H1 (cell line): ENCODE measurements around the gene ABCC4. TPM values are rescaled to one million over a fixed set of nuclear protein-coding genes. Genes with fewer than 3 reads are reported as not detected.

Source experiments
- CTCF ChIA-PET: fragments of 300-600 bp; sonication (Branson Sonifier 250); formaldehyde crosslinking; loops from one replicate; lab custom pipeline; 2021; ENCODE audit not compliant: partially characterized antibody; lab: Charles Lee
- POLR2A ChIA-PET: fragments of 300-600 bp; sonication (Branson Sonifier 250); formaldehyde crosslinking; loops from one replicate; lab custom pipeline; 2021; ENCODE audit warnings: inconsistent platforms; ENCODE audit not compliant: partially characterized antibody; lab: Charles Lee
- DNase-seq, 2 experiments: peaks; one replicate each; pipeline versions ENCODE4 v3.0.0 to v3.0.0-alpha.2; 2010 to 2022; ENCODE audit warnings: low spot score in 2 of 2, low read depth in 1 of 2, mixed read lengths in 1 of 2
- FAIRE-seq: peaks from 2 replicates; lab custom pipeline; 2011; peaks lifted over from hg19 to GRCh38; lab: Jason Lieb, UNC
- H2AFZ ChIP-seq: 2 replicates; pipeline ENCODE4 v1.8.1; 2012; ENCODE audit warnings: low read length, inconsistent platforms
- H2AK5ac ChIP-seq: 2 replicates; pipeline ENCODE4 v1.6.1; 2013; ENCODE audit warnings: low read depth, low read length
- H2BK120ac ChIP-seq: replicated peaks from 2 replicates; pipeline ENCODE3; 2013; ENCODE audit warnings: low read depth, low read length, inconsistent platforms
- H2BK12ac ChIP-seq: 2 replicates; pipeline ENCODE4 v1.6.1; 2013; ENCODE audit warnings: low read depth, low read length
- H2BK15ac ChIP-seq: 2 replicates; pipeline ENCODE4 v1.6.1; 2013; ENCODE audit warnings: low read length
- H2BK20ac ChIP-seq: 2 replicates; pipeline ENCODE4 v1.6.1; 2013; ENCODE audit warnings: low read length
- H2BK5ac ChIP-seq: 2 replicates; pipeline ENCODE4 v1.6.1; 2013; ENCODE audit warnings: low read depth, low read length
- H3K14ac ChIP-seq: 2 replicates; pipeline ENCODE4 v1.6.1; 2013; ENCODE audit warnings: inconsistent platforms; ENCODE audit not compliant: insufficient read length
- H3K18ac ChIP-seq: 2 replicates; pipeline ENCODE4 v1.6.1; 2013; ENCODE audit warnings: low read length; ENCODE audit errors: extremely low read depth
- H3K23ac ChIP-seq: 2 replicates; pipeline ENCODE4 v1.6.1; 2013; ENCODE audit warnings: inconsistent platforms; ENCODE audit not compliant: insufficient read length
- H3K23me2 ChIP-seq: 2 replicates; pipeline ENCODE4 v1.6.1; 2013; ENCODE audit warnings: low read depth, low read length
- H3K27ac ChIP-seq: 2 replicates; pipeline ENCODE4 v1.6.1; 2011; ENCODE audit warnings: low read depth, low read length, inconsistent platforms
- H3K27me3 ChIP-seq, 4 experiments: replicated peaks in 1 of 4; 1 replicate in 1 of 4; 2 replicates in 3 of 4; pipeline versions ENCODE4 v1.6.1 to v1.8.1; 2011 to 2013; ENCODE audit warnings: low read length in 3 of 4, mild to moderate bottlenecking in 3 of 4, inconsistent platforms in 2 of 4, mixed read lengths in 2 of 4, moderate library complexity in 1 of 4; ENCODE audit not compliant: control insufficient read depth in 3 of 4, insufficient read depth in 3 of 4; ENCODE audit errors: extremely low read depth in 1 of 4
- H3K36me3 ChIP-seq, 4 experiments: 2 replicates each; pipeline versions ENCODE4 v1.6.1 to v1.8.1; 2011 to 2013; ENCODE audit warnings: mild to moderate bottlenecking in 4 of 4, low read length in 3 of 4, moderate library complexity in 2 of 4, control low read depth in 1 of 4, inconsistent platforms in 1 of 4; ENCODE audit not compliant: insufficient read depth in 4 of 4, control insufficient read depth in 2 of 4
- H3K4ac ChIP-seq: replicated peaks from 2 replicates; pipeline ENCODE3; 2013; ENCODE audit warnings: low read length, low read depth, mixed read lengths, inconsistent platforms; ENCODE audit not compliant: insufficient read length
- H3K4me1 ChIP-seq, 4 experiments: replicated peaks in 1 of 4; 1 replicate in 1 of 4; 2 replicates in 3 of 4; pipeline versions ENCODE4 v1.6.1 to v1.8.1; 2011 to 2013; ENCODE audit warnings: low read length in 3 of 4, inconsistent platforms in 2 of 4, mixed read lengths in 1 of 4; ENCODE audit not compliant: insufficient read depth in 4 of 4, control insufficient read depth in 3 of 4
- H3K4me2 ChIP-seq, 2 experiments: 2 replicates each; pipeline versions ENCODE4 v1.6.1 to v1.8.1; 2011 to 2013; ENCODE audit warnings: low read depth in 2 of 2, low read length in 2 of 2, control low read depth in 1 of 2, inconsistent platforms in 1 of 2, mild to moderate bottlenecking in 1 of 2; ENCODE audit not compliant: insufficient read depth in 1 of 2
- H3K4me3 ChIP-seq, 4 experiments: fragments of 200-600, 300-600 bp in 1 of 4; sonication (generic), shearing (Covaris generic), sonication (Bioruptor Twin) in 1 of 4; 2 replicates each; pipeline versions ENCODE4 v1.5.1 to v1.8.1; 2011 to 2016; ENCODE audit warnings: low read length in 4 of 4, low read depth in 3 of 4, control low read depth in 2 of 4, inconsistent platforms in 2 of 4, mild to moderate bottlenecking in 2 of 4, mixed read lengths in 1 of 4, moderate library complexity in 1 of 4; ENCODE audit not compliant: insufficient read depth in 2 of 4; ENCODE audit errors: extremely low read depth in 1 of 4
- H3K56ac ChIP-seq: replicated peaks from 2 replicates; pipeline ENCODE3; 2013; ENCODE audit warnings: low read depth, mild to moderate bottlenecking, mixed read lengths, low read length, inconsistent platforms; ENCODE audit not compliant: insufficient read length
- H3K79me1 ChIP-seq: 2 replicates; pipeline ENCODE4 v1.6.1; 2013; ENCODE audit warnings: low read depth, low read length, control low read depth
- H3K79me2 ChIP-seq, 2 experiments: 2 replicates each; pipeline versions ENCODE4 v1.6.1 to v1.8.1; 2012 to 2013; ENCODE audit warnings: low read length in 2 of 2, mild to moderate bottlenecking in 2 of 2, inconsistent platforms in 1 of 2; ENCODE audit not compliant: insufficient read depth in 2 of 2, control insufficient read depth in 1 of 2
- H3K9ac ChIP-seq, 4 experiments: replicated peaks in 1 of 4; 1 replicate in 1 of 4; 2 replicates in 3 of 4; pipeline versions ENCODE4 v1.6.1 to v1.8.1; 2011 to 2013; ENCODE audit warnings: low read depth in 3 of 4, low read length in 3 of 4, control low read depth in 2 of 4, mild to moderate bottlenecking in 2 of 4, moderate library complexity in 2 of 4, inconsistent platforms in 1 of 4; ENCODE audit errors: extremely low read depth in 1 of 4
- H3K9me3 ChIP-seq, 2 experiments: 2 replicates each; pipeline versions ENCODE4 v1.6.1 to v1.8.1; 2012 to 2013; ENCODE audit warnings: mild to moderate bottlenecking in 2 of 2, moderate library complexity in 2 of 2, control low read depth in 1 of 2, inconsistent platforms in 1 of 2, low read depth in 1 of 2, low read length in 1 of 2, mixed read lengths in 1 of 2; ENCODE audit not compliant: insufficient read depth in 2 of 2
- H4K20me1 ChIP-seq, 2 experiments: replicated peaks in 1 of 2; 2 replicates each; pipeline versions ENCODE3 to v1.8.1; 2011 to 2013; ENCODE audit warnings: inconsistent platforms in 2 of 2, low read length in 2 of 2, mild to moderate bottlenecking in 1 of 2; ENCODE audit not compliant: insufficient read depth in 2 of 2, control insufficient read depth in 1 of 2
- H4K5ac ChIP-seq: 2 replicates; pipeline ENCODE4 v1.6.1; 2013; ENCODE audit warnings: low read length, low read depth, mixed read lengths, inconsistent platforms; ENCODE audit not compliant: insufficient read length
- H4K8ac ChIP-seq: 2 replicates; pipeline ENCODE4 v1.8.0; 2013; ENCODE audit warnings: mild to moderate bottlenecking, moderate library complexity, low read length, inconsistent platforms; ENCODE audit not compliant: insufficient read depth; ENCODE audit errors: extremely low read depth
- H4K91ac ChIP-seq: replicated peaks from 2 replicates; pipeline ENCODE3; 2013; ENCODE audit warnings: low read length, mixed read lengths, inconsistent platforms; ENCODE audit not compliant: insufficient read length
- CBX5 ChIP-seq: fragments of 300-800, 300-1000 bp; sonication (generic); IDR thresholded peaks from 2 replicates; pipeline ENCODE4 v1.7.1; 2016; ENCODE audit warnings: antibody characterized with exemption, low read length, low read depth
- CHD1 ChIP-seq: IDR thresholded peaks from 2 replicates; pipeline ENCODE4 v1.6.1; 2012; ENCODE audit warnings: low read depth, low read length, improper control_type of control experiment
- EZH2 ChIP-seq: fragments of 200-600 bp; sonication (generic); IDR thresholded peaks from 2 replicates; pipeline ENCODE4 v1.7.1; 2012; ENCODE audit warnings: low read depth, mild to moderate bottlenecking, moderate library complexity, low read length, inconsistent platforms; ENCODE audit not compliant: severe bottlenecking
- KDM1A ChIP-seq: fragments of 200-600, 300-600 bp; sonication (generic); IDR thresholded peaks from 2 replicates; pipeline ENCODE4 v1.7.1; 2016; ENCODE audit warnings: mild to moderate bottlenecking, low read length, borderline replicate concordance
- POLR2AphosphoS5 ChIP-seq: IDR thresholded peaks from 2 replicates; pipeline ENCODE4 v1.6.1; 2011; ENCODE audit warnings: low read depth, low read length
- RAD21 ChIP-seq, 2 experiments: IDR thresholded peaks in 1 of 2; conservative IDR thresholded peaks in 1 of 2; 2 replicates each; pipeline ENCODE4 v1.6.1; 2011; ENCODE audit warnings: low read depth in 2 of 2, low read length in 2 of 2, improper control_type of control experiment in 1 of 2, inconsistent platforms in 1 of 2, mild to moderate bottlenecking in 1 of 2, moderate library complexity in 1 of 2
- SAP30 ChIP-seq: fragments of 300-600 bp; sonication (generic); IDR thresholded peaks from 2 replicates; pipeline ENCODE4 v1.7.1; 2012; ENCODE audit warnings: low read length, moderate library complexity, mild to moderate bottlenecking, inconsistent platforms; ENCODE audit not compliant: insufficient read depth, insufficient replicate concordance
- SIRT6 ChIP-seq: IDR thresholded peaks from one replicate; pipeline ENCODE4 v1.7.1; 2012; ENCODE audit warnings: low read length, inconsistent platforms
- WGBS, 2 experiments: shearing (Covaris generic) in 1 of 2; methylation state at CpG; one replicate each; pipeline versions ENCODE4 v1.1.6 to v1.1.7; 2013 to 2015; ENCODE audit warnings: low lambda C conversion rate in 2 of 2, mixed read lengths in 2 of 2, inconsistent platforms in 1 of 2, low coverage in 1 of 2, missing lambda C conversion rate in 1 of 2; ENCODE audit not compliant: insufficient replicate concordance in 2 of 2, insufficient coverage in 1 of 2, insufficient read length in 1 of 2; ENCODE audit errors: extremely low coverage in 1 of 2, missing lambda C conversion rate in 1 of 2; 5-methylcytosine and 5-hydroxymethylcytosine counted together
- polyA plus RNA-seq, 7 experiments: library from polyadenylated mRNA; depleted of rRNA in 3 of 7; stranded (reverse) in 5 of 7; unstranded in 2 of 7; fragments of >200 nt in 5 of 7; fragments of 200-250 nt in 2 of 7; gene quantifications; 1 replicate in 5 of 7; 2 replicates in 1 of 7; 4 replicates in 1 of 7; pipeline versions ENCODE4 v1.2.1 to v1.2.3, GENCODE V29; 2011 to 2013; ENCODE audit warnings: missing spikeins in 2 of 7, mixed read lengths in 2 of 7
- total RNA-seq: library from RNA; stranded (reverse); fragmentation: NEBNext Ultra II Directional; extraction: Animal tissue kit (Norgen Biotek cat#: 25700); gene quantifications from 2 replicates; pipeline ENCODE4 v1.2.1, GENCODE V29; 2021
- TF ChIP-seq, protein P1 (sequence below): IDR thresholded peaks from 2 replicates; pipeline ENCODE4 v1.6.1; 2012; ENCODE audit warnings: inconsistent platforms

Gene ABCC4
- total and polyA plus RNA-seq, 2 of the 8 experiments (the other 6 are each of a cell fraction or from before 2014, with no cell fraction given): 4.0 to 14.1 TPM

DNA sequence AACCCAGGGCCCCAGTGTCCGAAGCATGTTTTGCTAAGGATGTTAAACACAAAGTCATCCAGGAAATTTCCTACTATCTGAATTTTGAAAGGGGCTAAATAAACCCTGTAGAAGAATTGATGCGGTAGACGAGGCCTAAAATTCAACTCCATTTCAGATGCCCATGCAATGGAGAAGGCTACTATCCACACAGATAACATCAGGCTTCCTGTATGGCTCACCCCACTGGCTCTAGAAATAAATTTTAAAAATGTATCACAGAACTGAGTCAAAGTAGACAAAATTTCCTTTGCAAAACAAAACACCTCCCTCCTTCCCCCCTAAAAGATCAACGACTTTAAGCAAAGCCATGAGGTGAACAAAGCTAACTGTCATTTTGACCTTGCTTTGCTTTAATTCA lies 188.4 kb downstream of the ABCC4 start:
- Histone ChIP-seq H3K4ac (no peak overlapping the region), H2BK20ac (no peak overlapping the region), H4K91ac (no peak overlapping the region), H3K79me1 (no peaks in the 10 kb centered on the region), H3K4me2 (no peak overlapping the region), H3K79me2 (no peaks in the 10 kb centered on the region), H2AFZ (no peak overlapping the region), H3K14ac (no peak overlapping the region), H3K36me3 (no peaks in the 10 kb centered on the region), H3K9ac (no peak overlapping the region), H3K27me3 (no peaks in the 10 kb centered on the region), H2BK5ac (no peak overlapping the region), H2BK15ac (no peak overlapping the region), H3K23ac (no peak overlapping the region), H2BK12ac (no peak overlapping the region), H3K9me3 (peaks cover 0 to 3% of the 10 kb centered on the region in 2 experiments; a peak in 1 of 4 replicates), H4K20me1 (no peaks in the 10 kb centered on the region), H3K18ac (no peak overlapping the region), H3K27ac (no peak overlapping the region), H4K5ac (no peak overlapping the region), H3K23me2 (no peaks in the 10 kb centered on the region), H2AK5ac (no peak overlapping the region), H3K4me1 (peaks cover 0 to 4% (median 2%) of the 10 kb centered on the region in 4 experiments; a peak in 4 of 7 replicates), H4K8ac (no peak overlapping the region), H3K56ac (no peak overlapping the region), H2BK120ac (no peak overlapping the region), H3K4me3 (no peak overlapping the region)
- ChIA-PET CTCF (no interaction called here), POLR2A (no interaction called here)
- no peak for TF ChIP-seq CHD1
- no peak for TF ChIP-seq EZH2
- TF ChIP-seq POLR2AphosphoS5: no peak
- no peak for TF ChIP-seq SAP30
- TF ChIP-seq, protein P1, sequence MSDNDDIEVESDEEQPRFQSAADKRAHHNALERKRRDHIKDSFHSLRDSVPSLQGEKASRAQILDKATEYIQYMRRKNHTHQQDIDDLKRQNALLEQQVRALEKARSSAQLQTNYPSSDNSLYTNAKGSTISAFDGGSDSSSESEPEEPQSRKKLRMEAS: no peak
- no peak for TF ChIP-seq KDM1A
- TF ChIP-seq SIRT6: no peak
- no peak for TF ChIP-seq CBX5
- TF ChIP-seq RAD21 (IDR thresholded peaks at IDR 0.05 in 1 of 2, conservative IDR thresholded peaks at IDR 0.05 in 1 of 2; ENCODE audit: low read depth in 2 of 2, low read length in 2 of 2): no peak
- FAIRE-seq (no peak), DNase-seq (no peak)
- WGBS, 2 experiments: 97% methylated on average over 4 of the region's 4 CpGs; no CpG with 5 or more reads in 1 of the 2 experiments
